Nephron (organoid): ENCODE data around the gene RNU5B-1.

Source experiments
- H3K27ac Mint-ChIP-seq, 3 experiments: 2 replicates each; pipeline ENCODE4 v1.8.0; 2020; ENCODE audit warnings: mixed read lengths in 3 of 3, mild to moderate bottlenecking in 2 of 3, moderate library complexity in 1 of 3
- H3K27me3 Mint-ChIP-seq: 2 replicates; pipeline ENCODE4 v1.8.0; 2021; ENCODE audit warnings: low read depth, mild to moderate bottlenecking, moderate library complexity, mixed read lengths
- H3K36me3 Mint-ChIP-seq: 2 replicates; pipeline ENCODE4 v1.8.0; 2020; ENCODE audit warnings: low read depth, mixed read lengths
- H3K4me1 Mint-ChIP-seq: 2 replicates; pipeline ENCODE4 v1.8.0; 2020; ENCODE audit warnings: mixed read lengths
- H3K4me3 Mint-ChIP-seq, 3 experiments: 2 replicates each; pipeline ENCODE4 v1.8.0; 2020; ENCODE audit warnings: mild to moderate bottlenecking in 3 of 3, mixed read lengths in 3 of 3, moderate library complexity in 2 of 3
- H3K9me3 Mint-ChIP-seq: 2 replicates; pipeline ENCODE4 v1.8.0; 2020; ENCODE audit warnings: mixed read lengths
- CTCF ChIP-seq, 3 experiments: fragments of 200-600 bp; sonication (generic); IDR thresholded peaks; one replicate each; pipeline ENCODE4 v1.5.0; 2021; ENCODE audit warnings: antibody characterized with exemption in 3 of 3; ENCODE audit not compliant: unreplicated experiment in 3 of 3

The RNU5B-1 gene

GRCh38 chr15:65292938-65293518, 11.4 kb upstream of the RNU5B-1 start:
- Mint-ChIP-seq H3K4me3 (peak overlapping the region in 1 of 3 experiments; percentile 16), H3K36me3 (no peaks in the 10 kb centered on the region), H3K27ac (peak overlapping the region; percentile 4 to 37 (median 8)), H3K9me3 (no peaks in the 10 kb centered on the region), H3K4me1 (peaks cover 17% of the 10 kb centered on the region), H3K27me3 (no peaks in the 10 kb centered on the region)
- no peak for TF ChIP-seq CTCF (IDR thresholded peaks at IDR 0.05; ENCODE audit: unreplicated experiment in 3 of 3)

- no peak for TF ChIP-seq CTCF (IDR thresholded peaks at IDR 0.05; ENCODE audit: unreplicated experiment in 3 of 3)
- H3K36me3 Mint-ChIP-seq = no peaks in the 10 kb centered on the region
- H3K9me3 Mint-ChIP-seq = no peaks in the 10 kb centered on the region
Measured at GRCh38 chr15:65298731-65299130, 5.7 kb upstream of the RNU5B-1 start.

GRCh38 chr15:65300924-65301441, 3.5 kb upstream of the RNU5B-1 start:
- Mint-ChIP-seq H3K36me3 (no peaks in the 10 kb centered on the region), H3K27me3 (no peaks in the 10 kb centered on the region), H3K4me3 (peak overlapping the region in 2 of 3 experiments; percentile 54 to 57), H3K9me3 (no peaks in the 10 kb centered on the region), H3K4me1 (peaks cover 43% of the 10 kb centered on the region), H3K27ac (peak overlapping the region in 2 of 3 experiments; percentile 52 to 80)
- TF ChIP-seq CTCF (IDR thresholded peaks at IDR 0.05; ENCODE audit: unreplicated experiment in 3 of 3) = no peak

More at GRCh38 chr15:65298731-65299130, 5.7 kb upstream of the RNU5B-1 start:
- Mint-ChIP-seq H3K4me1 (peaks cover 29% of the 10 kb centered on the region), H3K27ac (peak overlapping the region; percentile 21 to 77 (median 75)), H3K27me3 (no peaks in the 10 kb centered on the region), H3K4me3 (peak overlapping the region in 1 of 3 experiments; percentile 7)

GRCh38 chr15:65302061-65302460, 2.4 kb upstream of the RNU5B-1 start:
- H3K4me3 Mint-ChIP-seq = peak overlapping the region in 1 of 3 experiments; percentile 43
- no peaks in the 10 kb centered on the region for H3K36me3 Mint-ChIP-seq
- H3K4me1 Mint-ChIP-seq = peaks cover 46% of the 10 kb centered on the region
- H3K27me3 Mint-ChIP-seq = no peaks in the 10 kb centered on the region
- peak overlapping the region; percentile 80 to 95 (median 95) for H3K27ac Mint-ChIP-seq
- H3K9me3 Mint-ChIP-seq = no peaks in the 10 kb centered on the region
- TF ChIP-seq CTCF (IDR thresholded peaks at IDR 0.05; ENCODE audit: unreplicated experiment in 3 of 3) = no peak

GRCh38 chr15:65303687-65304380, 643 bp upstream of the RNU5B-1 start:
- Mint-ChIP-seq H3K27ac (peak overlapping the region; percentile 100), H3K4me1 (peaks cover 40% of the 10 kb centered on the region), H3K27me3 (no peaks in the 10 kb centered on the region), H3K36me3 (no peaks in the 10 kb centered on the region), H3K9me3 (no peaks in the 10 kb centered on the region), H3K4me3 (peak overlapping the region; percentile 87 to 94 (median 90))
- peak in 1 of 3 experiments; percentile 89 for TF ChIP-seq CTCF (IDR thresholded peaks at IDR 0.05; ENCODE audit: unreplicated experiment in 3 of 3)
